ENCODE results near the gene SLC17A2. TPM values are rescaled to one million over a fixed set of nuclear protein-coding genes. Genes with fewer than 3 reads are reported as not detected.
A peak's percentile ranks its signal among the peaks of the same experiment; 100 is the strongest.

Gene SLC17A2
- total RNA-seq, 2 experiments from 2014 or later = not detected

DNA sequence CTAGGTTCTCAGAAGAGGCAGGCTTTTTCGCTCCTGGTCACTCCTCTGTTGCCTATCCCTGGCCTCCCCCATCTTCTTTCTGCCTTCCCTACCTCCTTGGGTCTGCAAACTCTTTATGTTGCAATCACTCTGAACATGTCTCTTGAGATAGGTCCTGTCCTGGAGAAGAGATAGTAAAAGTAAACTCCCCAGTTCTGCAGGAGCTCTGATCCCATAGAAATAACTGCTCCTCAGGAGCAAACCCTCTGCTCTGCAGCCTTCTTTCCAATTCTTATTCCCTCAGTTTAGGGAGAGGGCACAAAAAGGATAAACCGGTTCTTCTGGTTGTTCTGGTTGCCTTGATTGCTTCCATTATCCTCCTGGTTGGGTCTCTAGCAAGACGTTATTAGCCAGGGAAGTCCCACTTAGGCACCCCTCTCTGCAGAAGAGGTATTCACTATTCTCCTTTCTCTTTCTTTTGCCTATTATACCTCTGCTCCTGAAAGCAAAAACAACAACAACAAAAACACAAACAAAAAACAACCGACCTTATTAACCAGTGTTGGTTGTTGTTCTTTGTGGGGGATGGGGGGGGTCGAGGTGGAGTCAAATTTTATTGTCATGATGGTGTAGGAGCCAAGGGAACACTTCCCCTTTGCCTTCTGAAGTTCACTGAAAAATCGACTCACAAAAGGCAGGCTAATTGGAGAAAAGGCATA is 33.1 kb upstream of the SLC17A2 start:
- no peaks in the 10 kb centered on the region for H3K27me3 Mint-ChIP-seq
- peaks cover 80% of the 10 kb centered on the region for H3K4me1 ChIP-seq (ENCODE audit: insufficient read depth, low read length)
- H3K4me3 Mint-ChIP-seq = peak overlapping the region; percentile 85
- peaks cover 55% of the 10 kb centered on the region for H3K36me3 Mint-ChIP-seq (ENCODE audit: low read depth)
- H3K9me3 ChIP-seq (ENCODE audit: control insufficient read depth in 1 of 2, insufficient read depth in 1 of 2, low read length in 2 of 2) = no peaks in the 10 kb centered on the region
- DNase-seq (peak in 1 of 14 experiments; percentile 23), ATAC-seq (ENCODE audit: poor library complexity) (no peak)
- intact Hi-C loops (cut with DNase I, micrococcal nuclease) = loop anchor here in 1 of 2 experiments (5.0 kb wide), 1 partner anchor 59 kb away; a partner anchor contains a TSS
- peak overlapping the region; percentile 97 for H3K27ac Mint-ChIP-seq
- H3K9me3 Mint-ChIP-seq = peaks cover 4% of the 10 kb centered on the region
- ChIA-PET POLR2A (interaction anchor here (0.6 to 4.5 kb wide), 7 partner anchors 23 to 193 kb away, joined by 3 to 48 read pairs (median 8); a partner anchor contains a TSS), CTCF (interaction anchor here (3.4 kb wide), 1 partner anchor 29 kb away, joined by 33 read pairs; no protein-coding TSS in a partner anchor)
- TF ChIP-seq, protein P1, sequence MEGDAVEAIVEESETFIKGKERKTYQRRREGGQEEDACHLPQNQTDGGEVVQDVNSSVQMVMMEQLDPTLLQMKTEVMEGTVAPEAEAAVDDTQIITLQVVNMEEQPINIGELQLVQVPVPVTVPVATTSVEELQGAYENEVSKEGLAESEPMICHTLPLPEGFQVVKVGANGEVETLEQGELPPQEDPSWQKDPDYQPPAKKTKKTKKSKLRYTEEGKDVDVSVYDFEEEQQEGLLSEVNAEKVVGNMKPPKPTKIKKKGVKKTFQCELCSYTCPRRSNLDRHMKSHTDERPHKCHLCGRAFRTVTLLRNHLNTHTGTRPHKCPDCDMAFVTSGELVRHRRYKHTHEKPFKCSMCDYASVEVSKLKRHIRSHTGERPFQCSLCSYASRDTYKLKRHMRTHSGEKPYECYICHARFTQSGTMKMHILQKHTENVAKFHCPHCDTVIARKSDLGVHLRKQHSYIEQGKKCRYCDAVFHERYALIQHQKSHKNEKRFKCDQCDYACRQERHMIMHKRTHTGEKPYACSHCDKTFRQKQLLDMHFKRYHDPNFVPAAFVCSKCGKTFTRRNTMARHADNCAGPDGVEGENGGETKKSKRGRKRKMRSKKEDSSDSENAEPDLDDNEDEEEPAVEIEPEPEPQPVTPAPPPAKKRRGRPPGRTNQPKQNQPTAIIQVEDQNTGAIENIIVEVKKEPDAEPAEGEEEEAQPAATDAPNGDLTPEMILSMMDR (IDR thresholded peaks at IDR 0.05) = no peak
- H3K27ac ChIP-seq (ENCODE audit: low read depth in 1 of 2, low read length in 2 of 2) = peak overlapping the region; percentile 18 to 31
- no peaks in the 10 kb centered on the region for H3K27me3 ChIP-seq (ENCODE audit: control insufficient read depth in 1 of 2, insufficient read depth in 2 of 2, low read length in 2 of 2)
- H3K4me1 Mint-ChIP-seq (ENCODE audit: low read depth) = peaks cover 84% of the 10 kb centered on the region
- peaks cover 41% of the 10 kb centered on the region for H3K36me3 ChIP-seq (ENCODE audit: insufficient read depth, low read length)
- H3K4me3 ChIP-seq (ENCODE audit: low read length) = peak overlapping the region; percentile 86

GRCh38 chr6:25962149-25963127 is 31.9 kb upstream of the SLC17A2 start, which contains the start of gene TRIM38:
Gene TRIM38, plus strand, starts transcription at chr6:25962802. Its CDS starts 3,721 bp downstream, at chr6:25966523.
- intact Hi-C loops (cut with DNase I, micrococcal nuclease) = loop anchor here in 1 of 2 experiments (5.0 kb wide), 1 partner anchor 60 kb away; a partner anchor contains a TSS
- H3K36me3 ChIP-seq (ENCODE audit: insufficient read depth, low read length) = peaks cover 30% of the 10 kb centered on the region
- H3K4me3 ChIP-seq (ENCODE audit: low read length) = peak within 1 kb of the TSS; percentile 86

More at GRCh38 chr6:25962149-25963127, 31.9 kb upstream of the SLC17A2 start, which contains the start of gene TRIM38:
- peaks cover 76% of the 10 kb centered on the region for H3K4me1 ChIP-seq (ENCODE audit: insufficient read depth, low read length)
- no peaks in the 10 kb centered on the region for H3K27me3 ChIP-seq (ENCODE audit: control insufficient read depth in 1 of 2, insufficient read depth in 2 of 2, low read length in 2 of 2)
- peaks cover 78% of the 10 kb centered on the region for H3K4me1 Mint-ChIP-seq (ENCODE audit: low read depth)
- peaks cover 4% of the 10 kb centered on the region for H3K9me3 Mint-ChIP-seq
- POLR2A ChIA-PET = interaction anchor here (0.6 to 4.5 kb wide), 22 partner anchors 15 to 1931 kb away, joined by 3 to 48 read pairs (median 4); a partner anchor contains a TSS
- H3K9me3 ChIP-seq (ENCODE audit: control insufficient read depth in 1 of 2, insufficient read depth in 1 of 2, low read length in 2 of 2) = no peaks in the 10 kb centered on the region
- H3K27ac Mint-ChIP-seq = peak within 1 kb of the TSS; percentile 97
- H3K27ac ChIP-seq (ENCODE audit: low read depth in 1 of 2, low read length in 2 of 2) = peak within 1 kb of the TSS; percentile 88 to 95
- ATAC-seq (ENCODE audit: poor library complexity) = peak; percentile 87
- CTCF ChIA-PET = interaction anchor here (0.8 to 3.4 kb wide), 6 partner anchors 24 to 1556 kb away, joined by 3 to 33 read pairs (median 3); no protein-coding TSS in a partner anchor
- peak within 1 kb of the TSS; percentile 97 for H3K4me3 Mint-ChIP-seq
- DNase-seq = peak; percentile 47 to 96 (median 69)
- TF ChIP-seq, protein P1 (IDR thresholded peaks at IDR 0.05) = no peak
- no peaks in the 10 kb centered on the region for H3K27me3 Mint-ChIP-seq
- peaks cover 44% of the 10 kb centered on the region for H3K36me3 Mint-ChIP-seq (ENCODE audit: low read depth)
